ENCODE results near the gene POU3F1.

The POU3F1 gene

DNA sequence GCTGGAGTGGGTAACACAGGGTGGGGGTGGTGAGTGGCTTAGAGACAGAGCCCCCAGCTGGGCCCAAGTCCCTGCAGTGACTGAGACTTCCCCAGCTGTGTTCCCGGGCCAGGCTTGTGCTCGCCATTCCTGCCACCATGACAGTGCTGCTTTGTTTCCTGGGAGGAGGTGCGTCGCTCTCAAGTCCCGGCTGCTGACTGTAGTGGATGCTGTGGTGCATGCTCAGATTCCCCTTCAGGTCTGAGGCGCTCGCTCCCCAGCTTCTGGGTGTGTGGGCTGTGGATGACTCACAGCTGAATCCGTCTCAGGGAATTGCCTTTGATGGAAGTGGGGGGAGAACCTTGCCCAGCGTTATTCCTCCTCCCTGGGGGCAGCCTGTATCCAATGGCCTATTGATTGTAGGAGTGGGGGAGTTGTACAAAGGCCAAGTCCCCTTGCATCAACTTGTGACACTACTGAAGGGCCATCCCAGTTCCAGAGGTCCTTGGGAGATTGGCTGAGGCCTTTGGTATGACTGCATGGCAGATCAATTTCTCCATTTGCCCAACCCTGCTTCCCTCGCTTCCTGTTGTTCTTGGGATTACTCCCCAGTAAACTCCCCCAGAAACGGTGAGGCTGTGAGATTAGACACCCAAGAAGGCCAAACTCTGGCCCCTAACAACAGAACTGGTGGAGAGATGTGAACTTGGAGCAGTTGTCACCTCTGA, 17.8 kb upstream of the POU3F1 start:
- no peak for DNase-seq
- TF ChIP-seq, protein P1, sequence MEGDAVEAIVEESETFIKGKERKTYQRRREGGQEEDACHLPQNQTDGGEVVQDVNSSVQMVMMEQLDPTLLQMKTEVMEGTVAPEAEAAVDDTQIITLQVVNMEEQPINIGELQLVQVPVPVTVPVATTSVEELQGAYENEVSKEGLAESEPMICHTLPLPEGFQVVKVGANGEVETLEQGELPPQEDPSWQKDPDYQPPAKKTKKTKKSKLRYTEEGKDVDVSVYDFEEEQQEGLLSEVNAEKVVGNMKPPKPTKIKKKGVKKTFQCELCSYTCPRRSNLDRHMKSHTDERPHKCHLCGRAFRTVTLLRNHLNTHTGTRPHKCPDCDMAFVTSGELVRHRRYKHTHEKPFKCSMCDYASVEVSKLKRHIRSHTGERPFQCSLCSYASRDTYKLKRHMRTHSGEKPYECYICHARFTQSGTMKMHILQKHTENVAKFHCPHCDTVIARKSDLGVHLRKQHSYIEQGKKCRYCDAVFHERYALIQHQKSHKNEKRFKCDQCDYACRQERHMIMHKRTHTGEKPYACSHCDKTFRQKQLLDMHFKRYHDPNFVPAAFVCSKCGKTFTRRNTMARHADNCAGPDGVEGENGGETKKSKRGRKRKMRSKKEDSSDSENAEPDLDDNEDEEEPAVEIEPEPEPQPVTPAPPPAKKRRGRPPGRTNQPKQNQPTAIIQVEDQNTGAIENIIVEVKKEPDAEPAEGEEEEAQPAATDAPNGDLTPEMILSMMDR (IDR thresholded peaks at IDR 0.05; ENCODE audit: low read depth, low read length): no peak
- no peaks in the 10 kb centered on the region for H3K27me3 ChIP-seq (ENCODE audit: insufficient read depth, low read depth, severe bottlenecking)
- no peak overlapping the region for H3K4me3 ChIP-seq (ENCODE audit: low read depth, low read length)
- no peak overlapping the region for H3K27ac ChIP-seq
- H3K9me3 ChIP-seq (ENCODE audit: severe bottlenecking): no peaks in the 10 kb centered on the region
- no peaks in the 10 kb centered on the region for H3K36me3 ChIP-seq

DNA sequence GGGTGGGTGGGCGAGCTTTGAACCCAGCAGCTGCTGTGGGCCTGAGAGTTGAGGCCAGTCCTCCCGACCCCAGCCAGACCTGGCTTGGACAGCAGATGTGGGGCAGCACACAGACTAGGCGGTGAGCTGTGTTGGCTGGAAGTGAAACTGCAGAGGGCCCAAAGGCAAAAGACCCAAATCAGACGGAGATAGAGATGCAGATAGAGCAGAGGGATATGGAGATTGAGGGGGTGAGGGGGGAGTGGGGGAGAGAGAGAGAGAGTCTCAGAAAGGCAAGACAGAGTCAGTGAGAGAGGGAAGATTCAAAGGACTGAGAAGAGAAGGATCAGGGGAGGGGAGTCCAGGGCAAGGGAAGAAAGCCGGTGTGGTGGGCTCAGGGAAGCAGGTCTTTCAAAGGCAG, 17.0 kb upstream of the POU3F1 start:
- Histone ChIP-seq H3K27me3 (ENCODE audit: insufficient read depth, low read depth, severe bottlenecking) (no peaks in the 10 kb centered on the region), H3K36me3 (no peaks in the 10 kb centered on the region), H3K27ac (no peak overlapping the region), H3K4me3 (ENCODE audit: low read depth, low read length) (no peak overlapping the region), H3K9me3 (ENCODE audit: severe bottlenecking) (no peaks in the 10 kb centered on the region)
- DNase-seq: no peak
- TF ChIP-seq, protein P1 (IDR thresholded peaks at IDR 0.05; ENCODE audit: low read depth, low read length): no peak

DNA sequence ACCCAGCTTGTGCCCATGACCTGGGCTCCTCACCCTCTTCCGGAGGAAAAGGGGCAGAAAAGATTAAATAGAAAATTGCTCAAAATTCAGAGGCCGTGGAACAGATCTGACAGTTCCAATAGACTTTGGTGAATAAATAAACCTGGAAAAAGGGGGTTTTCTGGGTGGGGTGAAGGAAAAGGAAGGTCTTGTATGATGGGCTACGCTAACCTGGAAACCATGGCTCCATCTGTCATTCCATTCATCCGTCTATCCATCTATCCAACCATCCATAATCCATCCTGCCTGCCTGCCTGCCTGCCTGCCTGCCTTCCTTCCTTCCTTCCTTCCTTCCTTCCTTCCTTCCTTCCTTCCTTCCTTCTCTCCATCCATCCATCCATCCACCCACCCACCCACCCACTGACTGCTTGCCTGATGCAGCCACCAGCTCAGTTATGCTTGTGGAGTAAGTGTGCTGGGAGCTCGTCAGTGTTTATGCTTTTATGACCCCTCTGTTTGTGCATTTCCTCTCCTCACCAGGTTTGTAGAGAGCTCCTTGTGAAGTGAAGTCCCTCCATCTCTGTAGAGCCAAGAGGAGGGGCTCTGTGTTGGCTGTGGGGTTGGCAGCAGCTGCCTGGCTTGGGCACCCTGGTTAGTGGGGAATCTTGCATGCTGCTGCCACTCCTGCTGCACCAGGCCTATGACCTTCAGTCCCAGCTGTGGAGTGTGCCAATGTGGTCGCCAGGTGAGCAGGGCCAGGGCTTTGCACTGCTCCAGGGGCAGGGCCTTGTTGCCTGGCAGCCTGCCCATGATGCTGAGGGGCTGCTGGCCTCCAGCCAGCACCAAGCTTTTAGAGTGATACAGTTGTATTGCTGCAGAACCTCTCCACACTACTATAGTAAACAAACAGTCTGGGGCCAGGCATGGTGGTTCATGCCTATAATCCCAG, 16.0 kb upstream of the POU3F1 start:
- no peaks in the 10 kb centered on the region for H3K9me3 ChIP-seq (ENCODE audit: severe bottlenecking)
- no peak for DNase-seq
- no peaks in the 10 kb centered on the region for H3K36me3 ChIP-seq
- no peaks in the 10 kb centered on the region for H3K27me3 ChIP-seq (ENCODE audit: insufficient read depth, low read depth, severe bottlenecking)
- no peak overlapping the region for H3K27ac ChIP-seq
- TF ChIP-seq, protein P1 (IDR thresholded peaks at IDR 0.05; ENCODE audit: low read depth, low read length): no peak
- no peak overlapping the region for H3K4me3 ChIP-seq (ENCODE audit: low read depth, low read length)

DNA sequence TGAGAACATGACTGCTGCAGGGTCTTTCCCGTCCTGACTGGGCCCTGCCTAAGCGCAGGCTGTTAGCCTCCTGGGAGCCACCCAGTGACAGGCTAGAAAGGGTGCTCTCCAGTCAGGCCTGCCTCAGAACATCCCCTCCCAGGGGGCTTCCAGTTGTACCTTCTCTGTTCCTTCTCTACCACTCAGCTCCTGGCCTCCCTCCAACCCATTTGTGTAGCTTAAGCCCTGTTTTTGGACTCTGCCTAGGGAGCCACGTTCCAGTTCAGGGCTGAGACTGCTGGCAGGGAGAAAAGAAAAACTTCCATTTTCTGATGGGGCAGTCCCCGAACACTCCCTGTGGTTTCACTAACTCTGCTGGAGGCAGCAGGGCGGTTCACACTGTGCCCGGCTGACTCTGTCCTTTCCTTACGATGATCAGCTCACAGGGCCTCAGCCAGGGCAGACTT, 15.3 kb upstream of the POU3F1 start:
- Histone ChIP-seq H3K27ac (no peak overlapping the region), H3K36me3 (no peaks in the 10 kb centered on the region), H3K9me3 (ENCODE audit: severe bottlenecking) (no peaks in the 10 kb centered on the region), H3K4me3 (ENCODE audit: low read depth, low read length) (no peak overlapping the region), H3K27me3 (ENCODE audit: insufficient read depth, low read depth, severe bottlenecking) (no peaks in the 10 kb centered on the region)
- no peak for DNase-seq
- TF ChIP-seq, protein P1 (IDR thresholded peaks at IDR 0.05; ENCODE audit: low read depth, low read length): no peak

DNA sequence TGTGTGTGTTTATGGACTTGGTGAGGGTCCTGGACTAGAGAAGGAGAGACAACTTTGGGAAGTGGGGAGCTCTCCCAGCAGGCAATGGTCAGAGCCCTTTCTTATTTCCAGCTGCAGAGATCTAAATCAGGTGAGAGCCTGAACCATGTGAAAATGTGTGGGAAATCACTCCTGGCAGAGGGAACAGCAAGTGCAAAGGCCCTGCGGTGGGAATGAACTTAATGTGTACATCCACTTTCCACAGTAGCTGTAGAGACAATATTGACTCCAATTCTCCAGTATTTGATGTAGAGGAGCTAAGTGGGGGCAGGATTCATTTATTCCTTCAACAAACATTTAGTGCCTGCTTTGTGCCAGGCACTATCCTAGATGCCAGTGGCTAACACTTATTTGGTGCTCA, 14.7 kb upstream of the POU3F1 start:
- Histone ChIP-seq H3K4me3 (ENCODE audit: low read depth, low read length) (no peak overlapping the region), H3K27ac (no peak overlapping the region), H3K36me3 (no peaks in the 10 kb centered on the region), H3K27me3 (ENCODE audit: insufficient read depth, low read depth, severe bottlenecking) (no peaks in the 10 kb centered on the region), H3K9me3 (ENCODE audit: severe bottlenecking) (no peaks in the 10 kb centered on the region)
- TF ChIP-seq, protein P1 (IDR thresholded peaks at IDR 0.05; ENCODE audit: low read depth, low read length): no peak
- DNase-seq: no peak

Data from WERI-Rb-1 (cell line).